Activated CD4-positive, alpha-beta T cell treated with anti-CD3 and anti-CD28 coated beads for 1 hour (primary cell): ENCODE measurements around the gene THUMPD3.

ENCODE experiments used
- DNase-seq: peaks from one replicate; pipeline ENCODE4 v3.0.0-alpha.2; 2020

Gene THUMPD3

DNA sequence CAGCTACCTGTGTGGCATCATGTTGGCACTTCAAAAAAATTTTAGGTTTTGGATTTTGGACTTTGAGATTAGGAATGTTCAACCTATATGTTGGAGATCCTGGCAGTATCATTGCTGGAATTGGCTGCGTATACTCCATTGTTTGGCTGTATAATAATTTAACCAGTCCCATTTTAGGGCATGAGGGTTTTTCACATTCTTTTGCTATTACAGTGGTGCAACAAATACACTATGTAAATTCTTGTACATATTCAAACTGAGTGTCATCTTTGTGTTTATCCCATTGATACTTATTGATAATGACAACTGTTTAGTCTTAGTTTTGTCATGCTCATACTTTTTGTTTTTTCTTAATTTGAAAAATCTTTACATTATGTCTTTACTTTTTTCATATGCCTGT lies 6.7 kb downstream of the THUMPD3 start:
- DNase-seq: no peak

- no peak for DNase-seq
These were observed 10.6 kb downstream of the THUMPD3 start for GRCh38 chr3:9373465-9373864.

DNA sequence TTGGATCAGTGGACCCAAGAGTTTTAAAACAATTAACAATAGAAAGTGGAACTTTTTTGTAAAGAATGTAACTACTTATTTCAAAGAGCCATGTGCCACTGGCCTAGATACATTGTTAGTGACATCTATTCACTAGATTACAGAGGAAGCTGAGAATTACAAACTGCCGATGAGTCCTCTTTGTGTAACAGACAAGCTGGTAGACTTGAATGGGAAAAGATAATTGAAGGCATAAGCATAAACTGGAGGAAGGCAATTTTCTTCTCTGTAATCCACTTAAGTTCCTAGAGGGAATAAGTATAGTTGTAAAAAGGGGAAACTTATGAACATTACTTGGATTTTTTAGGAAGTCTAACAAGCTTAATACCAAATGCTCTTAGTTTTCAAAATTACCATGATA lies 15.1 kb downstream of the THUMPD3 start:
- no peak for DNase-seq

- DNase-seq: no peak
These were observed 16.5 kb downstream of the THUMPD3 start for GRCh38 chr3:9379327-9379726.

GRCh38 chr3:9380014-9380413 lies 17.2 kb downstream of the THUMPD3 start:
- DNase-seq: no peak

- DNase-seq: no peak
These were observed 21.4 kb downstream of the THUMPD3 start for GRCh38 chr3:9384141-9384828.

DNA sequence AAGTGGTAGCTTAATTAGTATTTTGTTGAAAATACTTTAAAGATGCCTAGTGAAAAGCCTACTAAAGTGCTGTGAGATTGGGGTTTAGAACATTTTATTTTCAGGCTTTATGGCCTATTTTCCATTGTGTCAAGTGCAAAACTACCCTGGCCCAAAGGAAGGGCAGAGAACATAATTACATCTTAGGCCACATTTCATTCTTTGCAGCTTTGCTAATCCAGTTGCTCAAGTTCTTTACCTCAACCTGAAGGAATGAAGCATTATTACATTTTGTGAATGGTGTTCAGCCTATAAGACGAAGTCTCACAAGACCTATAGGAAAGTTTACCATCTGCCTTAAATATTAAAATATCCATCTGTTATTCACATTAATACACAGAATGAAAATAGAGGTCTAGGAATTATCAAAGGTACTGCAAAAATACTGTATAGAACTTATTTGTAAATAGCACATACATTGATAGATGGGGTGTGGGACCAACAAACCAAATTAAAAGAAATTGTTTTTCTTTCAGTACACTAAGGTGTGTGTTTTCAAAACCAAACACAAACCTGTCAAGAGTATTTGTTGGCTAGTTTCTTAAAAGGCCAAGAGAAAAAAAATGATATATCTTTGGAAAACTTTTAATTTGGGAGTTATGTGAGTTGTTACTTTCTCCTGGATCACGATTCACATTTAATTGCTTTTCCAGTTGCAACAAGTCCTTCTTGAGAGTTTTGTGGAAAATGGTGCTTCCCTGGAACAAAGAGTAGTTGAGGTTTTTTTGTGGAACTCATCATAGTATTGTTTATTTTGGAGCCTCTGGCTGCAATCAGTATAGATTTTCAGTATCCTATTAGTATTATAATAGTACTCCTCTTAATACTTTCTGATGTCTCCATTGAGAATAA lies 22.6 kb downstream of the THUMPD3 start:
- no peak for DNase-seq

DNA sequence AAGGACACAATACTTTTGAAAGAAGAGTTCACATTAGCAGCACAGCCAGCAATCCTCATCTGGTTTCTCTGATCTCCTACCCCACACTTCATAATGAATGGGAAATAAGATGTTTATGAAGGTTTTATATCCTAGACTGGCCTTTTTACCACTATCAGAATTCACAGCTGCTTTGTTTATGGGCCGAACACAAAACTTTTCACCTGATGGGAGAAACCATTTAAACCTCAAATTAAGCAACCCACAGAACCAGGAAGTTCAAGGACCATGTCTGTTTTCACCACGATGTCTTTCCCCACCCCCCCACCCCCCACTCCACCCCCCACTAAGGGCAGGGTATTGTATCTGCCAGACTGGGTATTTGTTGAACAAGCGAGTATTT lies 23.2 kb downstream of the THUMPD3 start:
- DNase-seq: no peak

DNA sequence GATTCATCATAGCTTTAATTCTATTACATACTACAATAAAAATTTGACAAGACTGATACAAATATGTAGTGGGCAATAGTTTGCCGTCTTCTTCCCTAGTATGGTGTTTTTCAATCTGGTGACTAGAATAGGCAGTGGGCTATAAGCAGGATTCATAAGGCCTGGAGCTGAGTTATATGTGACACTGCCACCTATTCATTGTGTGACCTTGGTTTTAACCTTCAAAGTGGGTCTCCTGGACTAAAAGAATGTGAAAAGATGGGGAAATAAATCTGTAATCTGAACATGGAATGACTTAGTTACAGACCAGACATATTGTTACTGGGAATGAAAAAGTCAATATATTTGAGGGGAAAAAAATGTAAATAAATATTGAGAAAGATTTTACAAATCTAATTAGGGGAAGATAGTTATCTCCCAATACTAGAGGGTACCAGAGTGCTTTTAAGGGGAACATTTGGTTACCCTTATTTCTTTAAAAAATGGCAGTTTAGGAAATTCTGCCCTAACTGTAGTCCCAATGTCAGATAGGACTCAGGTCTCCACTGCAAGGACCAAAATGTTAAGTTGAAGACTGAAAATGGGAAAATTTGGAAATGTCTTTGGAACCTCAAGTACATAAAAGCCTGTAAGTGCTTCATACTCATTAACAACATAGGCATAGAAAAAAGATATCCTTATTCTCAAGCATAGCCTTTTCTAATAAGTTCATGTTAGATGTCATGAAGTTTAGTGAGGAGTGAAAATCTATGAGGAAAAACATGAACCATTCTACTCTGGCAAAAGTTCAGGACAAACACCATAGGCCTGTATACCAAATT lies 23.9 kb downstream of the THUMPD3 start:
- DNase-seq: no peak

DNA sequence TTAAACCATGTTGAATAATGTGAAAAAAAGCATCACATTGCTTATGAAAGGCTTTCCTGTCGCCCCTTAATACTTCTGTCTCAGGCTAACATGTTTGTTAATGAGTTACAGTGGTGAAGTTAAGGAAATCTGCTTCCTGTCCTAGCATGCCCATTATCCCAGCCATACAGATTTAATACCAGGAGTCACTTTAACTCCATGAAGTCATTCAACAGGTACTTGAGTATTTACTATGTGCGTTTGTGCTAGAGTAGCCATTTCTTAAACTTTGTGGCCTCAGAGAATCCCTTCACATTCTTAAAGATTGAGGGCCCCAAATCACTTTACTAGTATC lies 24.4 kb downstream of the THUMPD3 start:
- no peak for DNase-seq

DNA sequence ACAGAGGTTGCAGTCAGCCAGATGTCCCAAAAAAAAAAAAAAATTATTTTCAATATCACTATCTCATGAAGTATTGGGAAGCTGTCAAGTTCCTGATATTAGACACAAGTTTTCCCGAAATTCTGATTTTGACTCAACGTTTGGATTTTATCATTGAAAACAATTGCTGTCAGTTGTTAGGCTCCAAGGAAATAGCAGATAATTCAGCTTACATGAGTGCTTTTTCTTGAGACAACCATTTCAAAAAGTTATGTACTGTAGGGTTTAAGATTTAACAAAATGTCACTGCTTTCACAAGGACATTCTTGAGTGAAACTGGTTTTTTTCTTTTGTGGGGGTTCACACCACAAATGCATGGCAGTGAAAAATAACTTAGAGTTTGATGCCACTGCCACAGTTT lies 25.3 kb downstream of the THUMPD3 start:
- DNase-seq: no peak

- no peak for DNase-seq
These were observed 25.9 kb downstream of the THUMPD3 start for GRCh38 chr3:9388562-9389272.

DNA sequence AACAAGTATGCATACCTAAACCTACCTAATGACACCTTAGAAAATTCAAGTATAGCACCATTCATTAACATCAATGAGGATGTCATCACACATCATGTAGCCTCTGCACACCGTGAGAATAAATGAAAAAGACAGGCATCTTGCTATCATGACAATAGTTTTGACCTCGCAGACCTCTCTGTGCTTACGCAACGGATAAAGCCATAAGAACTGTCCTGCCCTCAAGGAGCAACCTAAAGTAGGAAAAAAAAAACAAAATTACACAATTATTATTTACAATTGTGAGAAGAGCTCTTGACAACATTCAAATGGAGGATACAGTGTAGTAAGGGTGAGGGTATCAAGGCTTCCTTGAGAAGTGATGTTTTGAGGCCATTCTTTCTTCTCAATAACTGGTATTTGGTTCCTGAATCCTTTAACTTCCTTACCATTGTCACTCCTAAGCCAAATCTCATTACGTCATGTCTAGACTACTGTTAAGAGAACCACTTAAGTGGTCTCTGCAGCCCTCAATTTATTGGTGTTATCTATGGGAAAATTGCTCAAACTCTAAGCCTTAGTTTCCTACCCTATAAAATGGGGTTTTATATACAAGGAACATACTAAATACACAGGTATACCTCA lies 27.5 kb downstream of the THUMPD3 start:
- DNase-seq: no peak

DNA sequence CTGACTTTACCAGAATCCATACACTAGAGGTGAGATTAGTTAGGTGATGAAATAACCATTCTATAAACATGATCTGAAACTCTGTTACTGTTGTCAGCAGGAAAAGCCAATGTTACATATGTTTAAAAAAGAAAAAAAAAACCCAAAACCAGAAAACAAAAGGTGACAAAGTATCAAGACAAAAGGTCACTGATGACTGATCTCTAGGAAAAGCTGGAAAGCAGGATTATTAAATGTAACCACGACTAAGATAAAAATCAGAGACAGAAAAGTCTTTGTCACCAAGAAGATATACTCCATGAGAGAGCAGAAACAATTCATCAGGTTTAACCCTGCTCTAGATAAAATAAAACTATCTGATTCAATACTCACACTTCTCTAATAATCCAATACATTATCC lies 29.2 kb downstream of the THUMPD3 start:
- DNase-seq: no peak

DNA sequence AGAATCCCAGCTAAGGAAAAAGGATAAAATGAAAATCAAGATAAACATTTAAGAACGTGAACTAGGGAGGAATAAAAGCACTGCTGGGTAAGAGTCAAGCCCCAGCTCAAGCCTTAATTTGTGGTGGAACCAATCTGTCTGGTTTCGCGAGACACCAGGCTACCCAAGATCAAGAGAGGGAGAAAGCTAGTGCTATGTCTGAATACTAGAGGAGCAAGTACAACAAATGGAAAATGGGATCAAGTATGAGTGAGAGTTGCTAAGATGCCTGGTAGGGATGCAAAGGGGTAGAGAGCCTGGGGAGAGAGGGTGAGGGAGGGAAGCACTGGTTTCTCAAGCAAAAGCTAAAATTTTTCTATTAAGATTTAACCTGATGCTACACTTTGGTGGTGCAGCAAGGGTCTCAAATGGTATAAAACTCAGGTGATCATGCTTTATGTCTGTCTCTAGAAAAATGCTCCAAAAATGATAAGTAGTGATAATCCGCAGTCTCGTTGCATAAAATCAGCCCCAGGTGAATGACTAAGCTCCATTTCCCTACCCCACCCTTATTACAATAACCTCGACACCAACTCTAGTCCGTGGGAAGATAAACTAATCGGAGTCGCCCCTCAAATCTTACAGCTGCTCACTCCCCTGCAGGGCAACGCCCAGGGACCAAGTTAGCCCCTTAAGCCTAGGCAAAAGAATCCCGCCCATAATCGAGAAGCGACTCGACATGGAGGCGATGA lies 32.9 kb downstream of the THUMPD3 start:
- no peak for DNase-seq

DNA sequence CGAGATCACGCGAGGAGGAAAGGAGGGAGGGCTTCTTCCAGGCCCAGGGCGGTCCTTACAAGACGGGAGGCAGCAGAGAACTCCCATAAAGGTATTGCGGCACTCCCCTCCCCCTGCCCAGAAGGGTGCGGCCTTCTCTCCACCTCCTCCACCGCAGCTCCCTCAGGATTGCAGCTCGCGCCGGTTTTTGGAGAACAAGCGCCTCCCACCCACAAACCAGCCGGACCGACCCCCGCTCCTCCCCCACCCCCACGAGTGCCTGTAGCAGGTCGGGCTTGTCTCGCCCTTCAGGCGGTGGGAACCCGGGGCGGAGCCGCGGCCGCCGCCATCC lies 33.4 kb downstream of the THUMPD3 start:
- peak; percentile 69 for DNase-seq

DNA sequence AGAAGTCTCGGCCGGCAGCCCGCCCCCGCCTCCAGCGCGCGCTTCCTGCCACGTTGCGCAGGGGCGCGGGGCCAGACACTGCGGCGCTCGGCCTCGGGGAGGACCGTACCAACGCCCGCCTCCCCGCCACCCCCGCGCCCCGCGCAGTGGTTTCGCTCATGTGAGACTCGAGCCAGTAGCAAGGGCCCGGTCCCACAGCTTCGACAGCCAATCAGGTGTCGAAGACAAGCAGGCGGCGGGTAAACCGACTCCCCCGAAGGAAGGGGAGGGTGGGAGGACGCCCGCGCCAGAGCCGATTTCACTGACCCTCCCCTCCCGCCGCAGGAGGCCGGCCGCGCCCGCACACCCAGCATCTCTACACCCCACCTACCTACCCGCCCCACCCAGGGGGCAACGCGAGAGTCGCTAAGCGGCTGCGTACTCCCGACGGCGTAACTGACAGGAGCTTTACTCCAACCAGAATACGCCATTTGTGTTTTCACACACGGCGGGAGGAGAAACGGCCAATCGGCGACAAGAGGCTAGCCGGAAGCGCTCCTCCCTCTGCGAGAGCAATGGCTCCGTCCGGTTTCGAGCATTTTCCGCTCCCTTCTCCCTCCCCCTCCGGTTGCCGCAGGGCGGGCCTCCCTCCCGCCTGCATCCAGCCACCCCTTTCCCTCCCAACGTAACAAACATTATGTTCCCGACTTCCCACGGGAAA lies 33.9 kb downstream of the THUMPD3 start:
- peak; percentile 98 for DNase-seq

DNA sequence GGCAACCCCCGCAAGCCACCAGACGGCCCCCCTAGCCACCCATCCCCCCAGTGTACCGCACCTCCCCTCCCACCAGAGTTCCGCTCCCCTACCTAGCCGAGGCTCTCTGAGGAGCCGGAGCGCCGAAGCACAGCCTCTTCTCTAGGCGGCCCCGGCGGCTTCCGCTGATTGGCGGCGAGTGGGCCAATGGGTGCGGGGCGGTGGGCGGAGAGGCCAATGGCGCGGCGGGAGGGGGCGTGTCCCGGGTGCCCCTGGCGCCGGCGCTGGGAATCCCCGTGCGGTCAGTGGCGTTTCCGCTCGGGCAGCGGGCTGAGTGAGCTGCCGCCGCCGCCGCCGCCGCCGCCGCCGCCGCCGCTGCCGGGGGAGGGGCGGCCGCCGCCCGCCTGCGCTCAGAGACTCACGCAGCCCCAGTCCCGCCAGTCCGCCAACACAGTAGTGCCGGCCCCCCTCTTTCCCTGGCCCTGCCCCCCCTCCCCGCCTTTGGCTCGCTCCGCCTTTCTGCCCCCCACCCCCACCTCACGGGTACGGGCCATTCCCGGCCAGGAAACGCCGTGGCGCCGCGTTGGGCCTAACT lies 34.6 kb downstream of the THUMPD3 start, which contains the start of gene SETD5:
Gene SETD5, plus strand, starts transcription at position 284 of the 574 bp plus-strand sequence. CDS start 31,324 bp downstream, outside the sequence.
- DNase-seq: peak; percentile 99

DNA sequence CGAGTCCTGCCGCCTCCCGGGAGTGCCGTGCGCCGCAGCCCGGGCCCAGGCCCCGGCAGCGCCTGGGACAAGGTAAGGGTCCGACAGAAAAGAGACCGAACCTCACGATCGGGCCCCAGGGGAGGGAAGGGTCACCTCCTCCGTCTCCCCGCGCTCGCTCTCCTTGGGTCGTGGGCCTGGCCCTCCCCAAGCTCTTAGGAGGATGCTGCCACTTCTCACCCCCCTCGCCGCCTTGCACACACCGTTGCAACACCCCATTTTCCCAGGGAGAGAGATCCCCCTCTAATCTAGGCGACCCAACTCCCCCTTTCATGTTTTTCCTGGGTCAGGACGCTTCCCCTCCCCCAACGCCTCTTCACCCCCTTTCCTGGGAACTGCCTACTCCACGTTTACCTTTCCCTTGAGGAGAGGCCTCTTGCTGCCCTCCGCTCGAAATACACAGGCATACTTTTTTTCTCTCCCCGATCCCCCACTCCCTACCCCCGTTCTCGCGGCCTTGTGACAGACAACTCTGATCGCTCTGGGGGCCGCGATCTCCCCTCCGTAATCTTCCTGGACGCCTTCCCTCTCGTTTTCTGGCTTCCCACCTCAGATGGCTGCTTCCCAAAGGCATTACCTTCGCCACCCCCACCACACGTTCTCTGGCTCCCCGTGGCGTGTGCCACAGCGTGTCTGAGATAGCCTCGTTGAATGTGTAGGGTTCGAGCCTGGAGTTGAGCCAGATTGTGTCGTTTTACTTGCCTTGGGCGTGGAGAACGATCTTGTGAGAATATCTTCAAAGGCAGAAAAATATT lies 35.2 kb downstream of the THUMPD3 start:
- DNase-seq: peak; percentile 18
